Astrocyte (in vitro differentiated cells and primary cell): ENCODE data around the gene FRMD4A. TPM values are rescaled to one million over a fixed set of nuclear protein-coding genes. Genes with fewer than 3 reads are reported as not detected.

Experiments used
- DNase-seq: peaks from one replicate; pipeline ENCODE4 v3.0.0-alpha.2; 2010; ENCODE audit warnings: low read depth
- FAIRE-seq: peaks from 2 replicates; lab custom pipeline; 2011; peaks lifted over from hg19 to GRCh38; lab: Jason Lieb, UNC
- H2AFZ ChIP-seq: 2 replicates; pipeline ENCODE4 v1.6.0; 2012; ENCODE audit warnings: low read depth, low read length, inconsistent platforms
- H3K27ac ChIP-seq: 2 replicates; pipeline ENCODE4 v1.5.1; 2011; ENCODE audit warnings: low read depth, low read length, inconsistent platforms
- H3K27me3 ChIP-seq: 2 replicates; pipeline ENCODE4 v1.6.0; 2011; ENCODE audit warnings: low read length, inconsistent platforms; ENCODE audit not compliant: insufficient read depth
- H3K36me3 ChIP-seq: 2 replicates; pipeline ENCODE4 v1.5.1; 2011; ENCODE audit warnings: low read length, inconsistent platforms; ENCODE audit not compliant: insufficient read depth
- H3K4me1 ChIP-seq: 2 replicates; pipeline ENCODE4 v1.5.1; 2011; ENCODE audit warnings: low read length, inconsistent platforms; ENCODE audit not compliant: insufficient read depth
- H3K4me2 ChIP-seq: 2 replicates; pipeline ENCODE4 v1.6.0; 2012; ENCODE audit warnings: low read length, inconsistent platforms
- H3K4me3 ChIP-seq: 2 replicates; pipeline ENCODE4 v1.5.1; 2011; ENCODE audit warnings: low read depth, mild to moderate bottlenecking, low read length, inconsistent platforms; ENCODE audit not compliant: insufficient read depth
- H3K79me2 ChIP-seq: 2 replicates; pipeline ENCODE4 v1.6.0; 2012; ENCODE audit warnings: mild to moderate bottlenecking, low read length, inconsistent platforms; ENCODE audit not compliant: insufficient read depth
- H3K9ac ChIP-seq: 2 replicates; pipeline ENCODE4 v1.6.0; 2012; ENCODE audit warnings: mild to moderate bottlenecking, low read length, inconsistent platforms
- H3K9me3 ChIP-seq: 2 replicates; pipeline ENCODE4 v1.5.1; 2012; ENCODE audit warnings: low read depth, mild to moderate bottlenecking, low read length, inconsistent platforms; ENCODE audit not compliant: insufficient read depth
- H4K20me1 ChIP-seq: 2 replicates; pipeline ENCODE4 v1.6.0; 2012; ENCODE audit warnings: low read length, inconsistent platforms; ENCODE audit not compliant: insufficient read depth
- H3K27ac Mint-ChIP-seq: one replicate; pipeline ENCODE4 v1.8.0; 2021; ENCODE audit warnings: mild to moderate bottlenecking, mixed read lengths; ENCODE audit not compliant: unreplicated experiment
- H3K27me3 Mint-ChIP-seq: one replicate; pipeline ENCODE4 v1.8.0; 2021; ENCODE audit warnings: low read depth, mixed read lengths; ENCODE audit not compliant: unreplicated experiment
- H3K36me3 Mint-ChIP-seq: one replicate; pipeline ENCODE4 v1.8.0; 2021; ENCODE audit warnings: low read depth, mixed read lengths; ENCODE audit not compliant: unreplicated experiment
- H3K4me1 Mint-ChIP-seq: one replicate; pipeline ENCODE4 v1.8.0; 2021; ENCODE audit warnings: low read depth, mixed read lengths; ENCODE audit not compliant: unreplicated experiment
- H3K4me3 Mint-ChIP-seq: one replicate; pipeline ENCODE4 v1.8.0; 2021; ENCODE audit warnings: mild to moderate bottlenecking, moderate library complexity, mixed read lengths; ENCODE audit not compliant: unreplicated experiment
- H3K9me3 Mint-ChIP-seq: one replicate; pipeline ENCODE4 v1.8.0; 2021; ENCODE audit warnings: mild to moderate bottlenecking, mixed read lengths; ENCODE audit not compliant: unreplicated experiment
- EZH2 ChIP-seq: IDR thresholded peaks from 2 replicates; pipeline ENCODE4 v1.6.1; 2012; ENCODE audit warnings: mild to moderate bottlenecking, low read length, inconsistent platforms; ENCODE audit not compliant: insufficient read depth
- total RNA-seq: library from RNA; stranded (reverse); gene quantifications from 2 replicates; pipeline ENCODE4 v1.2.1, GENCODE V29; 2021
- TF ChIP-seq, protein P1 (sequence below): IDR thresholded peaks from 2 replicates; pipeline ENCODE4 v1.5.1; 2011; ENCODE audit warnings: low read depth, mild to moderate bottlenecking, inconsistent platforms, low read length, moderate library complexity; ENCODE audit not compliant: insufficient read depth

The FRMD4A gene
- total RNA-seq, 1 donor from 2014 or later: 82.5 TPM

DNA sequence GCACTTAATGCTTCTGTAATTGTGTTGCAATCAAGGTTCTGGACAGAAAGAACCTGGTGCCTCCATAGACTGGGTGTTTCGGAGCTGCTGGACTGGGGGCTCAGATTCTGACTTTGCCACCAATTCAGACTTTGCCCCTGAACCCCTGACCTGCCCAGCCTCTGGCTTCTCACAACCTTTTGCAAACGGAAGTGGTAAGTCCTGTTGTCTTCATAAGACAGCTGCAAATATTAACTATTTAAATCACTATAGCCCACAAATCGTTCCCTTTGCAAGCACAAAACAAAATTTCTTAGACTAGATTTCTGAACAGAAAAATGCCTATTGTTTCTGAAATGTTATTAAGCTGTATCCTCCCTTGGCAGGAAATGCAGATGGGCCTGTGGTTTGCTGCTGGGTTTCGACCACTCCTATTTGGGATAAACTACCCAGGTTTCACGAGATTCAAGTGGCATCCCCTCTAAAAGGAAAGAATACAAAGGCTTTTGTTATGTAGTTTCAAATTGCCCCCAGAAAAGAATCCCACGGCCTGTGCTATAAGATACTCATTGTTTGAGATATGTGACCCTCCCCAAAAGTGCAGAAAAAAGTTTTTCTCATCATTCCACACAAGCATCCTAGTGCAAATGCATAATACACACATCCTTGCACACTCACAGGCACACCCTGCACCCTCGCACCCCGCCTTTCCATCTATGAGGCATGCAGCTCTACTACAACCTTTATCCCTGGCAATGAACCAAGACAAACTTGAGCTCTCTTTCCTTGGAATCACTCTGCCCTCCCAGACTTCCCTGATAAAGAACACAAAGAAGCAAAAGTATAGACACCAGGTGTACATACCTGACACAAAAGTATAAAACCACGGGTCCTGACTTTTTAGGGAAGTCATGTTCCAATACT lies 534.8 kb downstream of the FRMD4A start:
- peaks cover 3% of the 10 kb centered on the region for H3K4me1 Mint-ChIP-seq
- peaks cover 8% of the 10 kb centered on the region for H4K20me1 ChIP-seq
- H3K27me3 Mint-ChIP-seq: no peaks in the 10 kb centered on the region
- no peaks in the 10 kb centered on the region for H3K9me3 ChIP-seq
- no peak for DNase-seq
- TF ChIP-seq EZH2: no peak
- TF ChIP-seq, protein P1, sequence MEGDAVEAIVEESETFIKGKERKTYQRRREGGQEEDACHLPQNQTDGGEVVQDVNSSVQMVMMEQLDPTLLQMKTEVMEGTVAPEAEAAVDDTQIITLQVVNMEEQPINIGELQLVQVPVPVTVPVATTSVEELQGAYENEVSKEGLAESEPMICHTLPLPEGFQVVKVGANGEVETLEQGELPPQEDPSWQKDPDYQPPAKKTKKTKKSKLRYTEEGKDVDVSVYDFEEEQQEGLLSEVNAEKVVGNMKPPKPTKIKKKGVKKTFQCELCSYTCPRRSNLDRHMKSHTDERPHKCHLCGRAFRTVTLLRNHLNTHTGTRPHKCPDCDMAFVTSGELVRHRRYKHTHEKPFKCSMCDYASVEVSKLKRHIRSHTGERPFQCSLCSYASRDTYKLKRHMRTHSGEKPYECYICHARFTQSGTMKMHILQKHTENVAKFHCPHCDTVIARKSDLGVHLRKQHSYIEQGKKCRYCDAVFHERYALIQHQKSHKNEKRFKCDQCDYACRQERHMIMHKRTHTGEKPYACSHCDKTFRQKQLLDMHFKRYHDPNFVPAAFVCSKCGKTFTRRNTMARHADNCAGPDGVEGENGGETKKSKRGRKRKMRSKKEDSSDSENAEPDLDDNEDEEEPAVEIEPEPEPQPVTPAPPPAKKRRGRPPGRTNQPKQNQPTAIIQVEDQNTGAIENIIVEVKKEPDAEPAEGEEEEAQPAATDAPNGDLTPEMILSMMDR: no peak
- no peaks in the 10 kb centered on the region for H3K9me3 Mint-ChIP-seq
- no peak overlapping the region for H3K27ac ChIP-seq
- no peaks in the 10 kb centered on the region for H3K4me1 ChIP-seq
- no peak for FAIRE-seq
- H3K36me3 Mint-ChIP-seq: peaks cover 20% of the 10 kb centered on the region
- no peaks in the 10 kb centered on the region for H3K27me3 ChIP-seq
- peaks cover 8% of the 10 kb centered on the region for H3K79me2 ChIP-seq
- no peak overlapping the region for H3K4me3 ChIP-seq
- H3K4me2 ChIP-seq: no peak overlapping the region
- no peak overlapping the region for H2AFZ ChIP-seq
- H3K36me3 ChIP-seq: peaks cover 42% of the 10 kb centered on the region
- no peak overlapping the region for H3K27ac Mint-ChIP-seq
- H3K4me3 Mint-ChIP-seq: no peak overlapping the region
- H3K9ac ChIP-seq: no peak overlapping the region

DNA sequence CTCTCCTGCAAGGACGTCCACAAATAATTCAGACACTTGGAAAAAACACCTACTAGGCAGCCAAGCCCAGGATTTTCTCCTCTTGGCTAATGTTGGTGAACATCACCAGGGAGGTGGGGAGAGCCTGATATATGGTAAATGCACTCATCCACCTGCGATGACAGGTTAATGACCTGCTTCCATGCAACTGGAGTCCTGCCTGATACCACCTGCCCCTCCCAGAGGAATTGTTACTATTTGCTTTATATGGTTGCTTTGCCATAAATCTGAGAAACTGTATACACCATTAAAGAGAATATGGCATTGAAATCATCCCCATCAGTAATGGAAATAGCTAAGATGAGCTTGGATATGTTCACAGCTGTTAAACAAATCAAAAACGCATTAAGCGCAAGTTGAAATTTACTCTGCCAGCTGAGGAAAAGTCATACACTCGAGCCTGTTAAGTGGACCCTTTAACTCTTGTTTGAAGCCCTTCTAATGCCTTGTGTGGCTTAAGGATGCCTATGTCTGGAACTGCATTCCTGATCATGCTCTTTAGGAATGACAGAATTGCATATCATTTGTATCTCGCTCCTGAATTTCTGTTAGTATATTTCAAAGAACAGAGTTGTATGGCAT lies 535.6 kb downstream of the FRMD4A start:
- H3K4me2 ChIP-seq: no peak overlapping the region
- peaks cover 18% of the 10 kb centered on the region for H3K36me3 Mint-ChIP-seq
- H3K4me3 Mint-ChIP-seq: no peak overlapping the region
- H3K4me3 ChIP-seq: no peak overlapping the region
- H4K20me1 ChIP-seq: peaks cover 8% of the 10 kb centered on the region
- peaks cover 8% of the 10 kb centered on the region for H3K79me2 ChIP-seq
- no peak overlapping the region for H2AFZ ChIP-seq
- H3K27ac Mint-ChIP-seq: no peak overlapping the region
- no peaks in the 10 kb centered on the region for H3K9me3 Mint-ChIP-seq
- peaks cover 47% of the 10 kb centered on the region for H3K36me3 ChIP-seq
- FAIRE-seq (no peak), DNase-seq (no peak)
- no peak for TF ChIP-seq EZH2
- TF ChIP-seq, protein P1: no peak
- H3K27me3 ChIP-seq: no peaks in the 10 kb centered on the region
- no peak overlapping the region for H3K9ac ChIP-seq
- H3K4me1 Mint-ChIP-seq: peaks cover 3% of the 10 kb centered on the region
- no peaks in the 10 kb centered on the region for H3K9me3 ChIP-seq
- H3K27ac ChIP-seq: no peak overlapping the region
- H3K4me1 ChIP-seq: peaks cover 4% of the 10 kb centered on the region
- H3K27me3 Mint-ChIP-seq: no peaks in the 10 kb centered on the region
